Lung (tissue), 12 donors: Measurements from ENCODE around the gene RNF220. TPM values are rescaled to one million over a fixed set of nuclear protein-coding genes. Genes with fewer than 3 reads are reported as not detected.

Source experiments
- ATAC-seq: fragments of 200-7000 bp; cut with Tn5 transposase; one replicate; pipeline ENCODE4 v1.9.1; 2020; ENCODE audit warnings: moderate number of reproducible peaks; ENCODE audit not compliant: insufficient read depth, low FRiP score
- DNase-seq, 3 donors: peaks; one replicate each; pipeline ENCODE4 v3.0.0-alpha.2; 2013 to 2017
- H3K27ac ChIP-seq, 2 donors: one replicate each; pipeline ENCODE4 v1.5.1; 2013; ENCODE audit warnings: mild to moderate bottlenecking in 2 of 2, moderate library complexity in 2 of 2, control low read depth in 1 of 2, inconsistent platforms in 1 of 2, low read depth in 1 of 2, low read length in 1 of 2
- H3K27me3 ChIP-seq, 3 donors: one replicate each; pipeline ENCODE4 v1.5.1; 2013; ENCODE audit warnings: low read length in 2 of 3; ENCODE audit not compliant: control insufficient read depth in 3 of 3, insufficient read depth in 3 of 3
- H3K36me3 ChIP-seq, 4 donors: one replicate each; pipeline ENCODE4 v1.5.1; 2013; ENCODE audit warnings: low read length in 4 of 4, mild to moderate bottlenecking in 1 of 4, moderate library complexity in 1 of 4; ENCODE audit not compliant: control insufficient read depth in 4 of 4, insufficient read depth in 4 of 4
- H3K4me1 ChIP-seq, 5 donors: one replicate each; pipeline ENCODE4 v1.5.1; 2013; ENCODE audit warnings: low read length in 5 of 5, mild to moderate bottlenecking in 2 of 5, moderate library complexity in 1 of 5; ENCODE audit not compliant: control insufficient read depth in 5 of 5, insufficient read depth in 5 of 5
- H3K4me3 ChIP-seq: one replicate; pipeline ENCODE4 v1.5.1; 2013; ENCODE audit warnings: mild to moderate bottlenecking, control low read depth, moderate library complexity
- H3K9ac ChIP-seq, 2 donors: one replicate each; pipeline ENCODE4 v1.5.1; 2013; ENCODE audit warnings: low read length in 2 of 2, control low read depth in 1 of 2; ENCODE audit not compliant: insufficient read depth in 1 of 2
- H3K9me3 ChIP-seq, 4 donors: one replicate each; pipeline ENCODE4 v1.5.1; 2013; ENCODE audit warnings: low read length in 3 of 4, mild to moderate bottlenecking in 1 of 4, moderate library complexity in 1 of 4; ENCODE audit not compliant: control insufficient read depth in 4 of 4, insufficient read depth in 3 of 4
- CTCF ChIP-seq: IDR thresholded peaks from 2 replicates; pipeline ENCODE4 v1.5.1; 2012; ENCODE audit warnings: mild to moderate bottlenecking; ENCODE audit errors: control extremely low read depth, extremely low read depth
- WGBS, 2 donors: extraction: QIAGEN DNeasy Blood & Tissue Kit; methylation state at CpG; one replicate each; pipeline ENCODE4 v1.1.7; 2013; 5-methylcytosine and 5-hydroxymethylcytosine counted together
- polyA plus RNA-seq, 2 donors: library from polyadenylated mRNA; stranded (reverse); fragments of 200-250 nt; gene quantifications; one replicate each; pipeline ENCODE4 v1.2.1, GENCODE V29; 2013
- total RNA-seq, 2 donors: library from RNA; depleted of rRNA in 1 of 2; stranded (reverse); fragments of >200 nt in 1 of 2; gene quantifications; one replicate each; pipeline ENCODE4 v1.2.1, GENCODE V29; 2014 to 2021
- donor health status: control.
- donor health status: control.
- donor health status: Bipolar disorder and iron deficiency.
- donor health status: healthy.
- donor health status: DM: yes; HTN: yes; CAD: no.

Gene RNF220
- total and polyA plus RNA-seq, 4 donors, result 44.9 to 75.8 (median 69.5) TPM

GRCh38 chr1:44661781-44662682 lies 257.0 kb downstream of the RNF220 start:
- no peak for ATAC-seq
- no peaks in the 10 kb centered on the region for H3K27me3 ChIP-seq
- H3K36me3 ChIP-seq, result peaks cover 0 to 5% (median 1%) of the 10 kb centered on the region in 4 donors
- no peak overlapping the region for H3K4me3 ChIP-seq
- 61 to 69% methylated on average over 14 to 15 of the region's 15 CpGs for WGBS, 2 donors
- H3K27ac ChIP-seq, result no peak overlapping the region
- TF ChIP-seq CTCF, result no peak
- no peak for DNase-seq
- peaks cover 0 to 6% (median 4%) of the 10 kb centered on the region in 5 donors for H3K4me1 ChIP-seq
- H3K9ac ChIP-seq, result no peak overlapping the region
- no peaks in the 10 kb centered on the region for H3K9me3 ChIP-seq

GRCh38 chr1:44662683-44663030 lies 257.6 kb downstream of the RNF220 start:
- Histone ChIP-seq H3K4me3 (no peak overlapping the region), H3K36me3 (peaks cover 0 to 3% (median 0%) of the 10 kb centered on the region in 4 donors), H3K27ac (no peak overlapping the region), H3K9me3 (no peaks in the 10 kb centered on the region), H3K9ac (no peak overlapping the region), H3K4me1 (peaks cover 0 to 6% (median 4%) of the 10 kb centered on the region in 5 donors), H3K27me3 (no peaks in the 10 kb centered on the region)
- no peak for TF ChIP-seq CTCF
- WGBS, 2 donors, result 87 to 89% methylated on average over 5 of the region's 5 CpGs
- DNase-seq, result no peak
- ATAC-seq, result no peak

GRCh38 chr1:44663417-44663816 lies 258.4 kb downstream of the RNF220 start:
- Histone ChIP-seq H3K4me3 (no peak overlapping the region), H3K4me1 (peaks cover 0 to 6% (median 4%) of the 10 kb centered on the region in 5 donors), H3K27ac (no peak overlapping the region), H3K9ac (no peak overlapping the region), H3K9me3 (no peaks in the 10 kb centered on the region), H3K36me3 (peaks cover 0 to 3% (median 0%) of the 10 kb centered on the region in 4 donors), H3K27me3 (no peaks in the 10 kb centered on the region)
- 92 to 95% methylated on average over 5 of the region's 5 CpGs for WGBS, 2 donors
- ATAC-seq, result no peak
- DNase-seq, result no peak
- no peak for TF ChIP-seq CTCF
